ENCODE data around the gene ADAMTS20. TPM values are rescaled to one million over a fixed set of nuclear protein-coding genes. Genes with fewer than 3 reads are reported as not detected.
"Not testable (repeated sequence)": the region's sequence is repeated elsewhere in the genome, so short reads cannot be mapped to it uniquely, and the experiment has no call there.

Gene ADAMTS20
- total RNA-seq, 4 donors from 2014 or later = not detected

DNA sequence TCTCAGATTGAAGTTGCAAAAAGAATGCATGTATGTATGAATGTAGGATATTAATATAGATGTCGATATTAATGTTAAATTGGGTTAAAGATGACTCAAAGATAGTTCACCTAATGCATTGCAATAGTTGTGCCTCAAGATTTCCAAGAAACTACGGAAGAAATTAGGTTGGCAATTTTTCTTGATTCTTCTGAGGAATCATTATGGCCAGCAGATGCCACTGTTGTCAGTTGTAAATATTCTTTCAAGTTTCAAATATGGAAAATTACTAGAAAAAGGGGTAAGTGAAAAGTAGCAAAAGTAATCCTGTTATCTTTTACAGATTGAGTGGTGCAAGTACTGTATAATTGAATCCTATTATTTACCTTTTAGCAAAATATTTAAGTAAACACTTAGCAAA lies 202.1 kb downstream of the ADAMTS20 start:
- H3K9me3 ChIP-seq = peaks cover 0 to 6% (median 0%) of the 10 kb centered on the region in 4 donors
- no peaks in the 10 kb centered on the region for H3K36me3 ChIP-seq
- H3K4me3 ChIP-seq = no peak overlapping the region
- WGBS, 2 donors = 35 to 45% methylated on average over 2 of the region's 2 CpGs
- no peak for TF ChIP-seq EP300 (IDR thresholded peaks at IDR 0.05)
- TF ChIP-seq, protein P1, sequence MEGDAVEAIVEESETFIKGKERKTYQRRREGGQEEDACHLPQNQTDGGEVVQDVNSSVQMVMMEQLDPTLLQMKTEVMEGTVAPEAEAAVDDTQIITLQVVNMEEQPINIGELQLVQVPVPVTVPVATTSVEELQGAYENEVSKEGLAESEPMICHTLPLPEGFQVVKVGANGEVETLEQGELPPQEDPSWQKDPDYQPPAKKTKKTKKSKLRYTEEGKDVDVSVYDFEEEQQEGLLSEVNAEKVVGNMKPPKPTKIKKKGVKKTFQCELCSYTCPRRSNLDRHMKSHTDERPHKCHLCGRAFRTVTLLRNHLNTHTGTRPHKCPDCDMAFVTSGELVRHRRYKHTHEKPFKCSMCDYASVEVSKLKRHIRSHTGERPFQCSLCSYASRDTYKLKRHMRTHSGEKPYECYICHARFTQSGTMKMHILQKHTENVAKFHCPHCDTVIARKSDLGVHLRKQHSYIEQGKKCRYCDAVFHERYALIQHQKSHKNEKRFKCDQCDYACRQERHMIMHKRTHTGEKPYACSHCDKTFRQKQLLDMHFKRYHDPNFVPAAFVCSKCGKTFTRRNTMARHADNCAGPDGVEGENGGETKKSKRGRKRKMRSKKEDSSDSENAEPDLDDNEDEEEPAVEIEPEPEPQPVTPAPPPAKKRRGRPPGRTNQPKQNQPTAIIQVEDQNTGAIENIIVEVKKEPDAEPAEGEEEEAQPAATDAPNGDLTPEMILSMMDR (IDR thresholded peaks at IDR 0.05) = peak in 2 of 5 experiments; percentile 7 to 9
- TF ChIP-seq POLR2A (IDR thresholded peaks at IDR 0.05) = no peak
- DNase-seq (ENCODE audit: low spot score in 2 of 2) = no peak
- H3K27ac ChIP-seq = no peak overlapping the region
- H3K27me3 ChIP-seq = no peaks in the 10 kb centered on the region
- no peaks in the 10 kb centered on the region for H3K4me1 ChIP-seq

DNA sequence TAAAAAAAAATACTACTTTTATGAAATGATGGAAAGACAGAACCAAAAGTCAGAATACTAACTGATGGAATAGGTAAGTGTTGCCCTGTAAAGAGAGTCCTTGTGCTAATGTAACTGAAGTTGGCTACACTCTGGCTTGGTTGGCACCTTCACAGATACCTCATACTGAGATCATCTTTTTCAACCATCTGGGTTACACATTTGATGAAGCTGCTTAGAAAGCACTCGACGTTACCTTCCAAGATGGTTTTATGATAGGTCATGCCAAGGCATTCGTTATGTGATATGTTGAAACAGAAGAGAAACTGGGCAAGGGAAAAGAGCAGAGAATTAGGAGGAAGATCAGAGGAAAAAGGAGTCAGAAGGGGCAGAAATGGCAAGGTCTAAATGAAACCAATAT lies 203.8 kb downstream of the ADAMTS20 start:
- Histone ChIP-seq H3K4me1 (no peaks in the 10 kb centered on the region), H3K4me3 (no peak overlapping the region), H3K27me3 (no peaks in the 10 kb centered on the region), H3K27ac (no peak overlapping the region), H3K9me3 (peaks cover 0 to 8% (median 0%) of the 10 kb centered on the region in 4 donors), H3K36me3 (no peaks in the 10 kb centered on the region)
- no peak for DNase-seq (ENCODE audit: low spot score in 2 of 2)
- WGBS, 2 donors = 74 to 82% methylated on average over 3 of the region's 3 CpGs
- TF ChIP-seq EP300 (IDR thresholded peaks at IDR 0.05) (no peak), POLR2A (IDR thresholded peaks at IDR 0.05) (no peak)
- TF ChIP-seq, protein P1 (IDR thresholded peaks at IDR 0.05) = no peak

DNA sequence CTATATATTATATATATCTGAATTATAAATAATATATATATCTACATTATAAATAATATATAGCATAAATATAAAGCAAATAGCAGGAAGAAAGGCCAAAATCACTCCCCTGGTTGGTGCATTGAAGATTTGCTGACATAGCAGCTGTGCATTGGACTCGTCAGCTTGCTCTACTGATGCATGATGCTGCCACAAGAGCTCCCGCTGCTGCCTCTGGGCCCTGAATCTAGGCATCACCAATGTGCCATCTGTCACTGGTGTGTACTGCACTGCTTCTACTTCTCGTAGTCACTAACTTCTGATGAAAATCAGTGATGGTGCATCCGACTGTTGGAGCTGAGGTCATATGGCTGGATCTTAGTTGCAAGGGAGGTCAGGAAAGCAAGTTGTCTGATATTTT lies 205.0 kb downstream of the ADAMTS20 start:
- no peak overlapping the region for H3K27ac ChIP-seq
- H3K4me1 ChIP-seq = no peaks in the 10 kb centered on the region
- no peaks in the 10 kb centered on the region for H3K27me3 ChIP-seq
- no peak overlapping the region for H3K4me3 ChIP-seq
- TF ChIP-seq, protein P1 (IDR thresholded peaks at IDR 0.05) = no peak
- no peak for TF ChIP-seq POLR2A (IDR thresholded peaks at IDR 0.05)
- TF ChIP-seq EP300 (IDR thresholded peaks at IDR 0.05) = no peak
- no peaks in the 10 kb centered on the region for H3K36me3 ChIP-seq
- H3K9me3 ChIP-seq = peaks cover 0 to 8% (median 0%) of the 10 kb centered on the region in 4 donors
- 82 to 86% methylated on average over 4 of the region's 4 CpGs for WGBS, 2 donors
- DNase-seq (ENCODE audit: low spot score in 2 of 2) = no peak

DNA sequence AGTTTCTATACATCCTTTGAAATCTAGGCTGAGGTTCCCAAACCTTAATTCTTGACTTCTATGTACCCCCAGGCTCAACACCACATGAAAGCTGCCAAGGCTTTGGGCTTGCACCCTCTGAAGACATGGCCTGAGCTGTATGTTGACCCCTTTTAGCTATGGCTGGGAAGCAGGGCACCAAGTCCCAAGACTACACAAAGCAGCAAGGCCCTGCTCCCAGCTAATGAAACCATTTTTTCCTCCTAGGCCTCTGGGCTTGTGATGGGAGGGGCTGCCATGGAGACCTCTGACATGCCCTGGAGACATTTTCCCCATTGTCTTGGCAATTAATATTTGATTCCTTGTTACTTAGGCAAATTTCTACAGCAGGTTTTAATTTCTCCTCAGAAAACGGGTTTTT lies 207.0 kb downstream of the ADAMTS20 start:
- Histone ChIP-seq H3K27ac (no peak overlapping the region), H3K27me3 (no peaks in the 10 kb centered on the region), H3K4me1 (no peaks in the 10 kb centered on the region), H3K4me3 (no peak overlapping the region), H3K36me3 (no peaks in the 10 kb centered on the region), H3K9me3 (peaks cover 0 to 8% (median 0%) of the 10 kb centered on the region in 4 donors)
- WGBS, 2 donors = 87% methylated on average over 1 of the region's 1 CpG
- TF ChIP-seq POLR2A (IDR thresholded peaks at IDR 0.05) (no peak), EP300 (IDR thresholded peaks at IDR 0.05) (no peak)
- TF ChIP-seq, protein P1 (IDR thresholded peaks at IDR 0.05) = no peak
- no peak for DNase-seq (ENCODE audit: low spot score in 2 of 2)

DNA sequence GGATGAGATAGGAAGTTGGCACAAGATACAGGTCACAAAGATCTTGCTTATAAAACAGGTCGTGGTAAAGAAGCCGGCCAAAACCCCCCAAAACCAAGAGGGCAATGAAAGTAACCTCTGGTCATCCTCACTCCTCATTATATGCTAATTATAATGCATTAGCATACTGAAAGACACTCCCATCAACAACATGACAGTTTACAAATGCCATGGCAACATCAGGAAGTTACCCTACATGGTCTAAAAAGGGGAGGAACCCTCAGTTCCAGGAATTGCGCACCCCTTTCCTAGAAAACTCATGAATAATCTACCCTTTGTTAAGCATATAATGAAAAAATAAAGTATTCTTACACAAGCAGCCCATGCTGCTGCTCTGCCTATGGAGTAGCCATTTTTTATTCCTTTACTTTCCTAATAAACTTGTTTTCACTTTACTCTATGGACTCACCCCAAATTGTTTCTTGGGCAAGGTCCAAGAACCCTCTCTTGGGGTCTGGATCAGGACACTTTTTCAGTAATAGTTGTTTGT lies 210.2 kb downstream of the ADAMTS20 start:
- H3K4me3 ChIP-seq; H3K9me3 ChIP-seq; H3K36me3 ChIP-seq; DNase-seq (ENCODE audit: low spot score in 2 of 2); H3K27me3 ChIP-seq; H3K27ac ChIP-seq; H3K4me1 ChIP-seq: not testable (repeated sequence)
- 63 to 71% methylated on average over 3 of the region's 3 CpGs for WGBS, 2 donors
